K562 (cell line): Measurements from ENCODE around the gene OR6S1. TPM values are rescaled to one million over a fixed set of nuclear protein-coding genes. Genes with fewer than 3 reads are reported as not detected.

Experiments used
- ARID4B ChIP-seq: sonication (generic); formaldehyde crosslinking; IDR thresholded peaks from 2 replicates; pipeline ENCODE4 v1.8.0; 2022; ENCODE audit warnings: mild to moderate bottlenecking, missing genetic modification reagents
- HMGXB4 ChIP-seq: sonication (generic); formaldehyde crosslinking; IDR thresholded peaks from 2 replicates; pipeline ENCODE4 v1.8.1; 2023; ENCODE audit warnings: mild to moderate bottlenecking, missing genetic modification reagents
- HNRNPH1 ChIP-seq: fragments of 200-400 bp; formaldehyde crosslinking; optimal IDR thresholded peaks from 2 replicates; pipeline ENCODE3; 2017; ENCODE audit warnings: low read depth, mild to moderate bottlenecking, low read length, moderate library complexity
- KDM1A ChIP-seq, 2 experiments: fragments of 450-650 bp; IDR thresholded peaks; 2 replicates each; pipeline ENCODE4 v1.6.1; 2016; ENCODE audit warnings: mild to moderate bottlenecking in 2 of 2
- PBX2 ChIP-seq, 2 experiments: IDR thresholded peaks in 1 of 2; conservative IDR thresholded peaks in 1 of 2; 2 replicates each; pipeline ENCODE4 v1.6.1; 2016; ENCODE audit warnings: low read depth in 2 of 2, mild to moderate bottlenecking in 1 of 2, missing compliant biosample characterization in 1 of 2, missing genetic modification characterization in 1 of 2, moderate library complexity in 1 of 2
- SMARCB1 ChIP-seq: IDR thresholded peaks from 2 replicates; pipeline ENCODE4 v1.6.1; 2011; ENCODE audit warnings: improper control_type of control experiment, low read depth; ENCODE audit not compliant: insufficient read length
- STAT5A ChIP-seq: IDR thresholded peaks from 2 replicates; pipeline ENCODE4 v1.6.1; 2012; ENCODE audit warnings: low read length, inconsistent platforms, borderline replicate concordance
- TGIF2 ChIP-seq: sonication (generic); formaldehyde crosslinking; IDR thresholded peaks from 2 replicates; pipeline ENCODE4 v1.8.1; 2022; ENCODE audit warnings: mild to moderate bottlenecking, missing genetic modification reagents, moderate library complexity
- ZBTB26 ChIP-seq: fragments of 450-650 bp; formaldehyde crosslinking; IDR thresholded peaks from 2 replicates; pipeline ENCODE4 v1.4.0; 2022; ENCODE audit warnings: missing genetic modification characterization
- ZNF79 ChIP-seq: fragments of 250-450 bp; sonication (Bioruptor Pico); IDR thresholded peaks from 2 replicates; pipeline ENCODE4 v1.4.0; 2020; ENCODE audit warnings: low read depth, mild to moderate bottlenecking, moderate library complexity
- polyA plus RNA-seq, 8 experiments: library from polyadenylated mRNA; depleted of rRNA in 4 of 8; stranded (reverse) in 5 of 8; unstranded in 3 of 8; fragments of >200 nt; fragmentation: Nextera tagmentation in 2 of 8; fragmentation: Illumina TruSeq in 1 of 8; extraction: Ambion mirVana in 2 of 8; extraction: Trizol in 1 of 8; gene quantifications; 2 replicates each; pipeline versions ENCODE4 v1.2.1 to v1.2.3, GENCODE V29; 2011 to 2014; ENCODE audit warnings: inconsistent platforms in 1 of 8, missing spikeins in 1 of 8
- total RNA-seq, 7 experiments: library from RNA; depleted of rRNA in 6 of 7; stranded (reverse); fragments of >200 nt in 6 of 7; fragmentation: Illumina TruSeq in 2 of 7; extraction: Trizol in 2 of 7; gene quantifications; 2 replicates each; pipeline versions ENCODE4 v1.2.1 to v1.2.3, GENCODE V29; 2011 to 2021; ENCODE audit warnings: low replicate concordance in 1 of 7

Gene OR6S1
- total and polyA plus RNA-seq, 9 of the 15 experiments (the other 6 are each of a cell fraction or from before 2014, with no cell fraction given) = not detected

GRCh38 chr14:20627346-20628027 lies 14.0 kb downstream of the OR6S1 start (continued):
- TF ChIP-seq ZBTB26 (CRISPR knock-in tag) (no peak), TGIF2 (CRISPR knock-in tag) (no peak), HNRNPH1 (no peak), KDM1A (IDR thresholded peaks at IDR 0.05) (no peak), PBX2 (CRISPR knock-in tag; IDR thresholded peaks at IDR 0.05; ENCODE audit: low read depth) (no peak), PBX2 (tag; conservative IDR thresholded peaks at IDR 0.05; ENCODE audit: low read depth) (no peak), SMARCB1 (no peak), ARID4B (no peak), ZNF79 (CRISPR knock-in tag) (no peak), HMGXB4 (CRISPR knock-in tag) (no peak), STAT5A (no peak)
